ENCODE results near the gene UBE2G1. TPM values are rescaled to one million over a fixed set of nuclear protein-coding genes. Genes with fewer than 3 reads are reported as not detected.

Gene UBE2G1
- total RNA-seq, 1 donor from 2014 or later: 65.1 TPM

GRCh38 chr17:4397840-4398239, 31.4 kb upstream of the UBE2G1 start:
- H3K4me3 Mint-ChIP-seq (ENCODE audit: unreplicated experiment): no peak overlapping the region
- DNase-seq (ENCODE audit: extremely low spot score, unreplicated experiment): no peak
- H3K27me3 Mint-ChIP-seq (ENCODE audit: unreplicated experiment): peaks cover 7% of the 10 kb centered on the region
- H3K9me3 Mint-ChIP-seq (ENCODE audit: unreplicated experiment): no peaks in the 10 kb centered on the region
- no peak for TF ChIP-seq CTCF (IDR thresholded peaks at IDR 0.05)
- no peak overlapping the region for H3K27ac Mint-ChIP-seq (ENCODE audit: unreplicated experiment)
- H3K36me3 Mint-ChIP-seq (ENCODE audit: unreplicated experiment): no peaks in the 10 kb centered on the region
- H3K4me1 Mint-ChIP-seq (ENCODE audit: unreplicated experiment): no peaks in the 10 kb centered on the region

- TF ChIP-seq CTCF (IDR thresholded peaks at IDR 0.05): no peak
- H3K27ac Mint-ChIP-seq (ENCODE audit: unreplicated experiment): no peak overlapping the region
- no peaks in the 10 kb centered on the region for H3K4me1 Mint-ChIP-seq (ENCODE audit: unreplicated experiment)
- no peak overlapping the region for H3K4me3 Mint-ChIP-seq (ENCODE audit: unreplicated experiment)
- no peaks in the 10 kb centered on the region for H3K9me3 Mint-ChIP-seq (ENCODE audit: unreplicated experiment)
- H3K36me3 Mint-ChIP-seq (ENCODE audit: unreplicated experiment): no peaks in the 10 kb centered on the region
- DNase-seq (ENCODE audit: extremely low spot score, unreplicated experiment): no peak
- peaks cover 7% of the 10 kb centered on the region for H3K27me3 Mint-ChIP-seq (ENCODE audit: unreplicated experiment)
Observed at GRCh38 chr17:4395111-4395478, 28.6 kb upstream of the UBE2G1 start.

GRCh38 chr17:4394208-4395110, 28.0 kb upstream of the UBE2G1 start:
- no peaks in the 10 kb centered on the region for H3K9me3 Mint-ChIP-seq (ENCODE audit: unreplicated experiment)
- no peaks in the 10 kb centered on the region for H3K4me1 Mint-ChIP-seq (ENCODE audit: unreplicated experiment)
- no peak for DNase-seq (ENCODE audit: extremely low spot score, unreplicated experiment)
- peaks cover 7% of the 10 kb centered on the region for H3K27me3 Mint-ChIP-seq (ENCODE audit: unreplicated experiment)
- no peak for TF ChIP-seq CTCF (IDR thresholded peaks at IDR 0.05)
- H3K27ac Mint-ChIP-seq (ENCODE audit: unreplicated experiment): no peak overlapping the region
- no peaks in the 10 kb centered on the region for H3K36me3 Mint-ChIP-seq (ENCODE audit: unreplicated experiment)
- no peak overlapping the region for H3K4me3 Mint-ChIP-seq (ENCODE audit: unreplicated experiment)

GRCh38 chr17:4393806-4394205, 27.3 kb upstream of the UBE2G1 start:
- no peaks in the 10 kb centered on the region for H3K9me3 Mint-ChIP-seq (ENCODE audit: unreplicated experiment)
- peaks cover 7% of the 10 kb centered on the region for H3K27me3 Mint-ChIP-seq (ENCODE audit: unreplicated experiment)
- TF ChIP-seq CTCF (IDR thresholded peaks at IDR 0.05): no peak
- no peak for DNase-seq (ENCODE audit: extremely low spot score, unreplicated experiment)
- no peak overlapping the region for H3K4me3 Mint-ChIP-seq (ENCODE audit: unreplicated experiment)
- no peak overlapping the region for H3K27ac Mint-ChIP-seq (ENCODE audit: unreplicated experiment)
- no peaks in the 10 kb centered on the region for H3K36me3 Mint-ChIP-seq (ENCODE audit: unreplicated experiment)
- H3K4me1 Mint-ChIP-seq (ENCODE audit: unreplicated experiment): no peaks in the 10 kb centered on the region

- Mint-ChIP-seq H3K4me3 (ENCODE audit: unreplicated experiment) (no peak overlapping the region), H3K27ac (ENCODE audit: unreplicated experiment) (no peak overlapping the region), H3K27me3 (ENCODE audit: unreplicated experiment) (peaks cover 10% of the 10 kb centered on the region), H3K9me3 (ENCODE audit: unreplicated experiment) (no peaks in the 10 kb centered on the region), H3K36me3 (ENCODE audit: unreplicated experiment) (no peaks in the 10 kb centered on the region), H3K4me1 (ENCODE audit: unreplicated experiment) (no peaks in the 10 kb centered on the region)
- no peak for TF ChIP-seq CTCF (IDR thresholded peaks at IDR 0.05)
- DNase-seq (ENCODE audit: extremely low spot score, unreplicated experiment): no peak
Observed at GRCh38 chr17:4389079-4389478, 22.6 kb upstream of the UBE2G1 start.

Data from osteocyte (in vitro differentiated cells).